AG04450 (cell line): Measurements from ENCODE around the gene ASB18. TPM values are rescaled to one million over a fixed set of nuclear protein-coding genes. Genes with fewer than 3 reads are reported as not detected.
"Not testable (repeated sequence)": the region's sequence is repeated elsewhere in the genome, so short reads cannot be mapped to it uniquely, and the experiment has no call there.

ENCODE experiments used
- CTCF ChIA-PET: fragments of 300-600, 350-600 bp; formaldehyde crosslinking; extraction: SDS; loops from one replicate; lab custom pipeline; 2022; ENCODE audit warnings: antibody characterized with exemption, inconsistent platforms; lab: Charles Lee
- POLR2A ChIA-PET: fragments of 350-600 bp; formaldehyde crosslinking; extraction: SDS; loops from one replicate; lab custom pipeline; 2021; ENCODE audit warnings: antibody characterized with exemption, inconsistent platforms; lab: Yijun Ruan, JAX
- DNase-seq: peaks from one replicate; pipeline ENCODE4 v3.0.0-alpha.2; 2011; ENCODE audit warnings: low read depth, low spot score
- H3K27ac ChIP-seq: one replicate; pipeline ENCODE4 v1.5.1; 2012; ENCODE audit warnings: low read depth, low read length, control low read depth
- H3K27me3 ChIP-seq: one replicate; pipeline ENCODE4 v1.6.0; 2012; ENCODE audit warnings: low read length; ENCODE audit not compliant: control insufficient read depth, insufficient read depth
- H3K4me3 ChIP-seq: 2 replicates; pipeline ENCODE4 v1.5.1; 2011; ENCODE audit warnings: mild to moderate bottlenecking, low read depth, low read length, control low read depth
- H3K9me3 ChIP-seq: 2 replicates; pipeline ENCODE4 v1.5.1; 2012; ENCODE audit warnings: low read length; ENCODE audit not compliant: control insufficient read depth, insufficient read depth
- polyA plus RNA-seq: library from polyadenylated mRNA; depleted of rRNA; stranded (reverse); fragments of >200 nt; gene quantifications from 2 replicates; pipeline ENCODE4 v1.2.3, GENCODE V29; 2011
- TF ChIP-seq, protein P1 (sequence below): IDR thresholded peaks from 2 replicates; pipeline ENCODE4 v1.5.1; 2011; ENCODE audit warnings: low read depth, low read length, control low read depth, inconsistent platforms

Gene ASB18
- polyA plus RNA-seq, 1 experiment = not detected

DNA sequence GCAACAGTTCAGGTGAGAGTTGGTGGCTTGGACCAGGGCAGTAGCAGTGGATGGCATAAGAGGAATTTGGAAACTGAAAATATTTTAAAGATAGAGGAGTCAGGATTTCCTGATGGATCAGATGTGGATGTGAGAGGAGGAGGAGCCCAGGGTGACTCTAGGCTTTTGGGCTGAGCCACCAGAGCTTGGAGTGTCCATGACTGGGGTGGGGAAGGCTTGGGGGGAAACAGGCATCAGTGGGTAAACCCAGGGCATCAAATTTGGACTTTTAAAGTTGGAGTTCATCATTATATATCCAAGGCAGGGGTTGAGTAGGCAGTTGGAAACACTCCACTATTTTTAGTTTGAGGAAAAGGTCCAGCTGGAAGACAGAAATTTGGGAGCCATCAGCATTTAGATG lies 27.3 kb upstream of the ASB18 start:
- ChIA-PET CTCF (no interaction called here), POLR2A (no interaction called here)
- H3K27ac ChIP-seq = no peak overlapping the region

GRCh38 chr2:236290742-236291425 lies 26.7 kb upstream of the ASB18 start:
- ChIA-PET POLR2A (no interaction called here), CTCF (no interaction called here)
- H3K27me3 ChIP-seq = peaks cover 2% of the 10 kb centered on the region
- no peaks in the 10 kb centered on the region for H3K9me3 ChIP-seq
- H3K4me3 ChIP-seq = no peak overlapping the region
- no peak overlapping the region for H3K27ac ChIP-seq
- DNase-seq = no peak
- TF ChIP-seq, protein P1, sequence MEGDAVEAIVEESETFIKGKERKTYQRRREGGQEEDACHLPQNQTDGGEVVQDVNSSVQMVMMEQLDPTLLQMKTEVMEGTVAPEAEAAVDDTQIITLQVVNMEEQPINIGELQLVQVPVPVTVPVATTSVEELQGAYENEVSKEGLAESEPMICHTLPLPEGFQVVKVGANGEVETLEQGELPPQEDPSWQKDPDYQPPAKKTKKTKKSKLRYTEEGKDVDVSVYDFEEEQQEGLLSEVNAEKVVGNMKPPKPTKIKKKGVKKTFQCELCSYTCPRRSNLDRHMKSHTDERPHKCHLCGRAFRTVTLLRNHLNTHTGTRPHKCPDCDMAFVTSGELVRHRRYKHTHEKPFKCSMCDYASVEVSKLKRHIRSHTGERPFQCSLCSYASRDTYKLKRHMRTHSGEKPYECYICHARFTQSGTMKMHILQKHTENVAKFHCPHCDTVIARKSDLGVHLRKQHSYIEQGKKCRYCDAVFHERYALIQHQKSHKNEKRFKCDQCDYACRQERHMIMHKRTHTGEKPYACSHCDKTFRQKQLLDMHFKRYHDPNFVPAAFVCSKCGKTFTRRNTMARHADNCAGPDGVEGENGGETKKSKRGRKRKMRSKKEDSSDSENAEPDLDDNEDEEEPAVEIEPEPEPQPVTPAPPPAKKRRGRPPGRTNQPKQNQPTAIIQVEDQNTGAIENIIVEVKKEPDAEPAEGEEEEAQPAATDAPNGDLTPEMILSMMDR = no peak

More for the DNA sequence above, 27.3 kb upstream of the ASB18 start:
- TF ChIP-seq, protein P1 = no peak
- no peak for DNase-seq
- Histone ChIP-seq H3K4me3 (no peak overlapping the region), H3K27me3 (peaks cover 2% of the 10 kb centered on the region), H3K9me3 (no peaks in the 10 kb centered on the region)

DNA sequence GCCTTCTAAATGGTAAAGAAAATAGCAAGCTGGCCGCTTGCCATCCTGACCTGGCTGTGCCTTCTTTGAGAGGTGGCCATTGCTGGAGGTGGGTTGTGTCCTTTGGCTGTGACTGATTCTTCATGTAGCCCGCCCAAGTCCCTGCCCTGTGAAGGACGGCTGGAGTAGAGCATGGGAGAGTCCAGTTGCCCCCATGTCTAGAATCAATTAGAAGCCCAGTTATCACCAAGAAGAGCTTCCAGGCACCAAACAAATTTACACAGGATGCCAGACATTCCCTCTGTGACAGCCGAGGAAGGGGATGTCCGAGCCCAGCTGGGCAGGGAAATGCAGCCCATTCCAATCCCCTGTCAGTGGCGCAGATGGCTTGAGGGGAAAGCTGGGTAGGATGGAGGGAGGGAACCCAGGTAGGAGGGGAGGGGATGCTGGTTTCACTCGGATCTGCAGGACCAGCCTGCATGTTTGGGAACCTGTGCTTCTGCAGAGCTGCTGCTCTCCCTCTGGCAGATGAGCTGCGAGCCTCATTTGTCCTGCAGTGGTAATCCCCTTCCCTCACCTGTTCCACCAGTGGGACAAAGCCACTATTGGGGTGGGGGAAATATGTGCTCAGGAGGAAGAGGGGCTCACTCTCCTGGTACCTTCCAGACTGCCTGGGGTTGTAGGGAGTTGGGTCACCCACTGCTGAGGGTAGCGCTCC lies 25.7 kb upstream of the ASB18 start:
- Histone ChIP-seq H3K9me3 (no peaks in the 10 kb centered on the region), H3K4me3 (no peak overlapping the region), H3K27ac (no peak overlapping the region), H3K27me3 (no peaks in the 10 kb centered on the region)
- DNase-seq = no peak
- CTCF ChIA-PET = interaction anchor here (0.5 kb wide), 1 partner anchor 111 kb away, joined by 5 read pairs; no protein-coding TSS in a partner anchor
- TF ChIP-seq, protein P1 = no peak
- POLR2A ChIA-PET = no interaction called here

GRCh38 chr2:236288373-236288772 lies 24.2 kb upstream of the ASB18 start:
- H3K27ac ChIP-seq, CTCF ChIA-PET, H3K27me3 ChIP-seq, H3K9me3 ChIP-seq, H3K4me3 ChIP-seq, DNase-seq, POLR2A ChIA-PET: not testable (repeated sequence)

DNA sequence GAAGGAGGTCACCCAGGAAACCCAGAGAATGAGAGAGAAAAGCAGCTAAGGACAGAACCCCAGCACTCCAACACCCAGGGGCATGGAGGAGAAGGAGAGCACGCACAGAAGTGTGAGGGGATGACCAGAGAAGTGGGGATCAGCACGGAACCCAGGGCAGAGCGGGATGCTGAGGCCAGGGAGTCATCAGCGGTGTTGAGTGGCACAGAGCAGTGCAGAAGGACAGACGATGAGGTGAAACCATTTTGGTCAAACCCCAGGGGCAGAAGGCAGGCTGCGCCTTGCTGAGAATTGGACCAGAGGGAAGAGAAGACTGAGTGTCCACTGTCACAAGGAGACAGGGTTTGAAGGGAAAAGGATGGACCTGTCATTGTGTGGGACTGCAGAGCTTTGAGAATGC lies 23.4 kb upstream of the ASB18 start:
- POLR2A ChIA-PET = no interaction called here
- TF ChIP-seq, protein P1 = no peak
- H3K9me3 ChIP-seq = no peaks in the 10 kb centered on the region
- no peak overlapping the region for H3K27ac ChIP-seq
- no peaks in the 10 kb centered on the region for H3K27me3 ChIP-seq
- DNase-seq = no peak
- CTCF ChIA-PET = no interaction called here
- H3K4me3 ChIP-seq = no peak overlapping the region
